HEK293T (cell line): Measurements from ENCODE around the gene PCDHGA11.
"Not testable (repeated sequence)": the region's sequence is repeated elsewhere in the genome, so short reads cannot be mapped to it uniquely, and the experiment has no call there.

Source experiments
- BHLHE40 ChIP-seq: fragments of 450-650 bp; IDR thresholded peaks from 2 replicates; pipeline ENCODE4 v1.6.1; 2016; ENCODE audit warnings: mild to moderate bottlenecking, moderate library complexity, borderline replicate concordance
- ELF4 ChIP-seq: fragments of 450-650 bp; IDR thresholded peaks from 2 replicates; pipeline ENCODE4 v1.6.1; 2017; ENCODE audit warnings: antibody characterized with exemption
- FOXA1 ChIP-seq: fragments of 450-650 bp; IDR thresholded peaks from 2 replicates; pipeline ENCODE4 v1.6.1; 2016; ENCODE audit warnings: mild to moderate bottlenecking
- L3MBTL2 ChIP-seq: fragments of 450-650 bp; conservative IDR thresholded peaks from 2 replicates; pipeline ENCODE4 v1.6.1; 2016; ENCODE audit warnings: mild to moderate bottlenecking
- LEF1 ChIP-seq: fragments of 450-650 bp; IDR thresholded peaks from 2 replicates; pipeline ENCODE4 v1.6.1; 2017; ENCODE audit warnings: mild to moderate bottlenecking, borderline replicate concordance
- NFRKB ChIP-seq: fragments of 450-650 bp; IDR thresholded peaks from 2 replicates; pipeline ENCODE4 v1.6.1; 2016; ENCODE audit warnings: mild to moderate bottlenecking, moderate library complexity
- SP1 ChIP-seq: fragments of 450-650 bp; IDR thresholded peaks from 2 replicates; pipeline ENCODE4 v1.6.1; 2017
- ZNF384 ChIP-seq: fragments of 450-650 bp; IDR thresholded peaks from 2 replicates; pipeline ENCODE4 v1.6.1; 2016

DNA sequence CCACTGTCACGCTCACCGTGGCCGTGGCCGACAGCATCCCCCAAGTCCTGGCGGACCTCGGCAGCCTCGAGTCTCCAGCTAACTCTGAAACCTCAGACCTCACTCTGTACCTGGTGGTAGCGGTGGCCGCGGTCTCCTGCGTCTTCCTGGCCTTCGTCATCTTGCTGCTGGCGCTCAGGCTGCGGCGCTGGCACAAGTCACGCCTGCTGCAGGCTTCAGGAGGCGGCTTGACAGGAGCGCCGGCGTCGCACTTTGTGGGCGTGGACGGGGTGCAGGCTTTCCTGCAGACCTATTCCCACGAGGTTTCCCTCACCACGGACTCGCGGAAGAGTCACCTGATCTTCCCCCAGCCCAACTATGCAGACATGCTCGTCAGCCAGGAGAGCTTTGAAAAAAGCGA, 11.9 kb downstream of the PCDHGA11 start:
- not testable (repeated sequence) for TF ChIP-seq NFRKB, BHLHE40, LEF1, ELF4, ZNF384, FOXA1, SP1, L3MBTL2
